Measurements from ENCODE around the gene RAPGEF5.

Gene RAPGEF5

GRCh38 chr7:22184549-22185199, 172.3 kb downstream of the RAPGEF5 start:
- DNase-seq, result no peak

GRCh38 chr7:22183522-22184280, 173.3 kb downstream of the RAPGEF5 start:
- DNase-seq, result no peak

GRCh38 chr7:22182149-22182548, 174.8 kb downstream of the RAPGEF5 start:
- DNase-seq, result no peak

GRCh38 chr7:22181663-22182062, 175.3 kb downstream of the RAPGEF5 start:
- no peak for DNase-seq

GRCh38 chr7:22179442-22179879, 177.5 kb downstream of the RAPGEF5 start:
- no peak for DNase-seq

- DNase-seq, result no peak
Observed at GRCh38 chr7:22178735-22179134, 178.2 kb downstream of the RAPGEF5 start.

- no peak for DNase-seq
Observed at GRCh38 chr7:22176791-22177412, 180.1 kb downstream of the RAPGEF5 start.

GRCh38 chr7:22174574-22174953, 182.4 kb downstream of the RAPGEF5 start:
- DNase-seq, result no peak

GRCh38 chr7:22173685-22174573, 183.0 kb downstream of the RAPGEF5 start:
- DNase-seq, result peak; percentile 11

GRCh38 chr7:22168129-22168634, 188.8 kb downstream of the RAPGEF5 start:
- DNase-seq, result no peak

- DNase-seq, result no peak
Observed at GRCh38 chr7:22167482-22167881, 189.5 kb downstream of the RAPGEF5 start.

GRCh38 chr7:22166928-22167327, 190.0 kb downstream of the RAPGEF5 start:
- no peak for DNase-seq

- no peak for DNase-seq
Observed at GRCh38 chr7:22159341-22159740, 197.6 kb downstream of the RAPGEF5 start.

- DNase-seq, result no peak
Observed at GRCh38 chr7:22157552-22157951, 199.4 kb downstream of the RAPGEF5 start.

- no peak for DNase-seq
Observed at GRCh38 chr7:22156205-22156604, 200.7 kb downstream of the RAPGEF5 start.

GRCh38 chr7:22154143-22154529, 202.8 kb downstream of the RAPGEF5 start:
- DNase-seq, result no peak

GRCh38 chr7:22153432-22154142, 203.4 kb downstream of the RAPGEF5 start:
- no peak for DNase-seq

- DNase-seq, result no peak
Observed at GRCh38 chr7:22152690-22153089, 204.3 kb downstream of the RAPGEF5 start.

- DNase-seq, result no peak
Observed at GRCh38 chr7:22151901-22152300, 205.1 kb downstream of the RAPGEF5 start.

- DNase-seq, result no peak
Observed at GRCh38 chr7:22150221-22150620, 206.7 kb downstream of the RAPGEF5 start.

- no peak for DNase-seq
Observed at GRCh38 chr7:22147868-22148267, 209.1 kb downstream of the RAPGEF5 start.

- DNase-seq, result no peak
Observed at GRCh38 chr7:22146961-22147512, 209.9 kb downstream of the RAPGEF5 start.
